NCI-H146 treated with DMSO at 0.1 percent for 48 hours (cell line): ENCODE data around the gene ZNF320.
"Not testable (repeated sequence)": the region's sequence is repeated elsewhere in the genome, so short reads cannot be mapped to it uniquely, and the experiment has no call there.

Experiments
- DNase-seq: peaks from one replicate; lab custom pipeline; 2025; ENCODE audit not compliant: unreplicated experiment; lab: John Stamatoyannopoulos, UW

The ZNF320 gene

DNA sequence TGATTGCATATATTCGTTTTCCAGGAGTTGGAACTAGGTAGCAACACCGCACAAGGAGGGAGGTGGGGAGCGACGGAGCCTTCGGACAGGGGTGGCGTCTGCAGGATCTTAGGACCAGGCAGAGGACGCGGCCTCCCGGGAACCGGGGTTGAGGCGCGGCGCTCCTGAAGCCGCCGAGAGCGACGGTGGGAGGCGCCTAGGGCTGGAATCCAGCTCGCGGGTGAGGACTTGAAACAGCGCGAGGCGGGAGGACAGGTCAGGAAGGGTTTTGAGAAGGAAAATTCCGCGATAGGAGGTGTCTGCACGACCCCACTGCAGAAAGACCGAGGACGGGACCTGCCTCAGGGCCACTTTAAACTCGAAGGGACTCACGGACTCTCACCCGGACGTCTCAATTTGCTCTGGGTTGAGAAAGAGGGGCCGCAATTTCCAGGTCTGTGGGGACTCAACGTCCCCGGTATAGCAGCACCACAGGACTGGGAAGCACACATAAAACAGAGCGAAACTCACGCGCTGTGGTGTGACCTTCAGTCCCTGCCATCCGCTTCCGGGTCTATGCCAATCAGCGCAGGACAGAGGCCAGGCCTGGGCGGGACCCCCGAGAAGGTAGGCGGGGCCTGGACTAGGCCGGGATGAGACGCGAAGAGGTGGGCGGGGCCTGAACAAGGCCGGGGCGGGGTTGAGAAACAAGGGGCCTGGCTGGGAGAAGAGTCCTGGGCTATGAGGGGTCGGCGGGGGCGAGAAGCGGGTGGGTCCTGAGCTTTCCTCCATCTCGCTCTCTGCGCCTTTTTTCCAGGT is at the start of gene ZNF320:
ZNF320 (minus strand) TSS at position 498 of the 798 bp plus-strand sequence. CDS start 7,380 bp downstream, outside the sequence.
- DNase-seq: peak; percentile 94

DNA sequence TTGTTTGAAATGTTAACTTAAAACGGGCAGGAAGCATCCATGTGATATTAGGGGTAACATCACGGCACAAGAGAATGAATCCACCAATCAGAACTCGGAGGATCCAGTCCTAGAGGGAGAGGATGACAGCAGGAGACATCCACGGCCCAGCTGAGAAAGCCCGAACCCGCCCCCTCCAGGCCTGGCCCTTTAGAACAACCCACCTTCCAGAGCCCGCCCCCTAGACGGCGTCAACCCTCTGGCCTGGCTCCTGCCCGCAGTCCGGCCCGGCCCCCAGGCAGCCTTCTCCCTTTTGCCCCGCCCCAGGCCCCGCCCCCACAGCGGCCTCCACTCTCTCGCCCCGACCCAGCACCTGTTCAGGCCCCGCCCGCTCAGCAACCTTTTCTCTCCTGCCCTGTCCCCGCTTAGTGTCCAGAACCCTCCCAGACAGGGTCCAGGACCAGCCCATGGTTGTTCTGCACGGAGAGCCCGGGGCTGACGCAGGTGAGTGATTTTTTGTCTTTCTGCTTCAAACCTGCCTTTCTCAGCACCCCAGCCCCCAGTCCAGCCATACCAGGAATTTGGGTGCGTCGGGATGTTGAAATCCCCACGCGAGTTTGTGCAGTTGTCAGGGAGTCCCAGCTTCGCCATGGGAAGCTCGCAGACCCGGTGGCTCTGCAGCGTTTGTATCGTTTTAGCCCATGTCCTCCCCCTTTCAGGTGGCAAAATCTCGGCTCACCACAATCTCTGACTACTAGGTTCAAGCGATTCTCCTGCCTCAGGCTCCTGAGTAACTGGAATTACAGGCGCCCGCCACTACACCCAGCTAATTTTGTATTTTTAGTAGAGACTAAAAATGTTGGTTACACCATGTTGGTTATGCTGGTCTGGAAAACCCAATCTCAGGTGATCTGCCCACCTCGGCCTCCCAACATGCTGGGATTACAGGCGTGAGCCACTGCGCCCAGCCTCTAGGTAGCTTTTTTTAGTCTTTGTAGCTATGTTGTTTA is 49.2 kb upstream of the ZNF320 start:
- peak; percentile 70 for DNase-seq

DNA sequence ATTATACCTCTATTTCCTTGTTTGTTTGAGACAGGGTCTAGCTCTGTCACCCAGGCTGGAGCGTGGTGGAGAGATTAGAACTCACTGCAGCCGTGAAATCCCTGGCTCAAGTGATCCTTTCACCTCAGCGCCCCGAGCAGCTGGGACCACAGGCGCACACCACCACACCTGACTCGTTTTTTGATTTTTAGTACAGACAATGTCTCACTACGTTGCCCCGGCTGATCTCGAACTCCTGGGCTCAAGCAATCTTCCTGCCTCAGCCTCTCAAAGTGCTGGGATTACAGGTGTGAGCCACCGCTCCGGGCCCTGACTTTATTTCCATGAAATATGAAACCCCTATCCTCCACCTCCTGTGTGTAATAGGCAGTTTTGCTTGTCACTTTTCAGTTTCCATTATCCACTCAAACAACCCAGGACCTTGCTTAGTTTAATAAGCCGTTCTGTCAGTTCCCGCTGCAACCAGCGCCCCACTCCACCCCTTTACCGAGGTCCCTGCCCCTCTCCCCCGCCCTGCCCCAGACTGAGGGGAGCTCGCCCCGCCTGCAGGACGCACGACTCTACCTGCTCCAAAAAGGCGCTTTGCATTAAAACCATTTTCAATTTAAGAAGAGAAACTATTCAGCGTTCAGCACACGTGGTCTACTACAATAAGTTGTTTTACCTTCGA is 48.4 kb upstream of the ZNF320 start:
- DNase-seq: no peak

DNA sequence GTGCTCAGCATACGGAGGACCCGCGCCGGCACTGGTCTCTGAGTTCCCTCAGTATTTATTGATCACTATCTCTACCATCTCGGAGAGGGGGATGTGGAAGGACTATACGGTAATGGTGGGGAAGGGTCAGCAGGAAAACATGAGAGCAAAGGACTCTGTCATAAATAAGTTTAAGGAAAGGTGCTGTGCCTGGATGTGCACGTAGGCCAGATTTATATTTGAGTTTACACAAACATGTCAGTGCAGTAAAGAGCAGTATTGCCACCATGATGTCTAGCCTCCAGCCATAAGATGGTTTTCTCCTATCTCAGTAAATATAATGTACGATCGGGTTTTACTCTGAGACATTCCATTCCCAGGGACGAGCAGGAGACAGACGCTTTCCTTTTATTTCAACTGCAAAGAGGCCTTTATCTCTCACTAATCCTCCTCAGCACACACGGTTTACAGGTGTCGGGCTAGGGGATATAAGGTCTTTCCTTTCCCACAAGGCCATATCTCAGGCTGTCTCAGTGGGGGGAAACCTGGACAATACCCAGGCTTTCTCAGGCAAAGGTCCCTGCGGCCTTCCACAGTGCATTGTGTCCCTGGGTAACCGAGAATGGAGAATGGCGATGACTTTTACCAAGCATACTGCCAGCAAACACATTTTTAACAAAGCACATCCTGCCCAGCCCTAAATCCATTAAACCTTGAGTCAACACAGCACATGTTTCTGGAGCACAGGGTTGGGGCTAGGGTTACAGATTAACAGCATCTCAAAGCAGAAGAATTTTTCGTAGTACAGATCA is 47.5 kb upstream of the ZNF320 start:
- DNase-seq: peak; percentile 69

DNA sequence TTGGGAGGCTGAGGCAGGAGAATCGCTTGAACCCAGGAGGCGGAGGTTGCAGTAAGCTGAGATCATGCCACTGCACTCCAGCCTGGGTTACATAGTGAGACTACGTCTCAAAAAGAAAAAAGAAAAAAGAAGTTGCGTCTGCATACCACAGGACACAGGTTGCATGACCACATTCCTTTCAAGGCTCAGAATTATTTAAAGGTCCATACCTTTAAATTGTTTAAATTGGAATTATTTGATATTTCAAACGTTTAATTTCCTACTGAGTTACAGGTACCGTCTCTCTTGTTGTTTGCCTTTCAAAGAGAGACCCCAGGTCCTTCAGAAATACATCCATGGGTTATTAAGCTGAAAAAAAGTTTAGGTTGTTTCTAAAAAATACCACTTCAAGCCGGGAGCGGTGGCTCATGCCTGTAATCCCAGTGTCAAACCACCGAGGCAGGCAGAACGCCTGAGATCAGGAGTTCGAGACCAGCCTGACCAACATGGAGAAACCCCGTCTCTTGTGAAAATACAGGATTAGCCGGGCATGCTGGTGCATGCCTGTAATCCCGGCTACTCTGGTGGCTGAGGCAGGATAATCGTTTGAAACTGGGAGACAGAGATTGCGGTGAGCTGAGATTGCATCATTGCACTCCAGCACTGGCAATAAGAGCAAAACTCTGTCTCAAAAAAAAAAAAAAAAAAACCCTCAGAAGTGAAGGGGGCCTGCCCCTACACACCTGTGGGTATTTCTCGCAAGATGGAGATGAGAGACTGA is 46.6 kb upstream of the ZNF320 start:
- DNase-seq: no peak

DNA sequence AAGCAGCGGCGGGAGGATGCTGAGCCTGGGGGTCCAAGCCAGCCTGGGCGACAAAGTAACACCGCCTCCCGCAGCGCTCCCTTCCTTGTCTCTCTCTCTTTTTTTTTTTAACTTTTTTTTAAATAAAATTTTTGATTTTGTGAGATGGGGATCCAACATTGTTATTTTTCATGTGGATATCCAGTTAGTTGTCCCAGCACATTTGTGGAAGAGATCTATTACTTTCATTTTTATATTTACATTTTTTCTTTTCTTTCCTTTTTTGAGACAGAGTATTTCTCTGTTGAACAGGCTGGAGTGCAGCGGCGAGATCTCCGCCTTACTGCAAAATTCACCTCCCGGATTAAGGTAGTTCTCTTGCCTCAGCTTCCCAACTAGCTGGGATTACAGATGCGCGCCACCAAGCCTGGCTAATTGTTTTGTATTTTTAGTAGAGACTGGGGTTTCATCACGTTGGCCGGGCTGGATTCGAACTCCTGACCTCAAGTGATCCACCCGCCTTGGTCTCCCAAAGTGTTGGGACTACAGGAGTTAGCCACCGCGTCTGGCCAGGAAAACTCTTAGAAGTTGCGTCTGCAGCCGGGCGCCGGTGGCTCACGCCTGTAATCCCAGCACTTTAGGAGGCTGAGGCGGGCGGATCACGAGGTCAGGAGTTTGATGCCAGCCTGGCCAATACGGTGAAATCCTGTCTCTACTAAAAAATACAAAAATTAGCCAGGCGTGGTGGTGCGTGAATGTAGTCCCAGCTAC is 45.9 kb upstream of the ZNF320 start:
- DNase-seq: no peak

DNA sequence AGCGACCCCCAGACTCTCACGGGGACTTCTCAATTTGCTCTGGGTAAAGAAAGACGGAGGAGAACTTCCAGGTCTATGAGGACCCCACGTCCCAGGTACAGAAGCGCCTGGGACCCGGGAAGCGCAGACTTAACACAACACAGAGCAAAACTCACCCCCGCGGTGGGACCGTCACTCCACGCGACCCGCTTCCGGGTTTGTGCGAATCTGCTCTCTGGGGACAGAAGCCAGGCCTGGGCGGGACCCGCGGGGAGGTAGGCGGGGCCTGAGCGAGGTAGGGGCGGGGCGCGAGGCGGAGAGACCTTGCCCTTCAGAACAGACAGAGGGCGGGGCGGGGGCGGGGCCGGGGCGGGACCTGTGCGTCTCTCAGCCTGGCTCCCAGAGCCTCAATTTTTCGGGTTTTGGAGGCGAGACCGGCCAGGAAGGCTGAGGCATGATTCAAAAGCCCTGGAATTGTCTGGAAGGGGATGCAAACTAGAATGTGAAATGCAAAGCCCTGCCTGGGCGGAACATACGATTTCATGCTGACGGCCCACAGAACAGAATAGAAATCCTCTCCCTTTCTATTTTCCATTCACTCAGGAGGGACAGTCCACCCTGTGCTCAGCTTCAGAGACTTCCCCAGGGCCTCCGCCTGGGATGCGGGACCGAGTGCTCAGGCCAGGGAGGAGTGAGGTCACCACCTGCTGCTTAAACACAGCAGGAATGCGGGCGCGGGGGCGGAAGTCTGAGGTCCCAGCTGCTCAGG is 45.1 kb upstream of the ZNF320 start:
- DNase-seq: peak; percentile 77

DNA sequence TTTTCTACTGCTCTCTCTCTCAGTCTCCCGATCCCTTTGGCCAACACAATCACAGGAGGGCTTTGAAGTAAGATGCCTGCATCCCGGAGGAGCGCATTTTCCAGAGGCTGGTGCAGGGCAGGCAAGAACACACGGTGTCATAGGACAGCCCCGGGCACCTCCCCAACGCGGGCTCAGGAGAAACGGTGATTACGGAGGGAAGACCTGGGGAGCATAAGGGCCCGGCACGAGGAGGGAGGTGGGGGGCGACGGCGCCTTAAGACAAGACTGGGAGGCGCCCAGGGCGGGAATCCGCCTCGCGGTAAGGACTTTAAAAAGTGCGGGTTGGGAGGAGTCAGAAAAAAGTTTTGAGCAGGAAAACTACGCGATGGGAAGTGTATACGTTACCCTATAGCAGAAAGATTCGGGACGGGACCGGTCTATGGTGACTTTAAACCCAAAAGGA is 44.5 kb upstream of the ZNF320 start:
- DNase-seq: peak; percentile 35

DNA sequence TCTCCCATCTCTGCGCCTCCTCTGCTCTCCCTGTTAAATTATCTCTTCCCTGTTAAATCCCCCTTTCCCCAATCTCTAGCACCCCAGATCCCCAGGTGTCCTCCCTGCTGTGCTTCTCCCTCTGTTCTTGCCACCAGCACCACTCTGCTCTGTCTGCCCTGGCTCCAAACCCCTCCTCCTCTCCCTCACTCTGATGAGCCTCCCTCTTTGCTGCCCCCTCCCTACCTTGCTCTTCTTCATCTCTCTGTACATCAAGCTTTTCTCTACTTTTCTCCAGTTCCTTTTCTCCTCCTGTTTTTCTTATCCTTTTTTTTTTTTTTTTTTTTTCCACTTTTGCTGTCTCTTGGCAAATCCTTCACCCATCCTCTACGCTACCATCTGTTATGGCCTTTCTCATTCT is 44.1 kb upstream of the ZNF320 start:
- peak; percentile 35 for DNase-seq

DNA sequence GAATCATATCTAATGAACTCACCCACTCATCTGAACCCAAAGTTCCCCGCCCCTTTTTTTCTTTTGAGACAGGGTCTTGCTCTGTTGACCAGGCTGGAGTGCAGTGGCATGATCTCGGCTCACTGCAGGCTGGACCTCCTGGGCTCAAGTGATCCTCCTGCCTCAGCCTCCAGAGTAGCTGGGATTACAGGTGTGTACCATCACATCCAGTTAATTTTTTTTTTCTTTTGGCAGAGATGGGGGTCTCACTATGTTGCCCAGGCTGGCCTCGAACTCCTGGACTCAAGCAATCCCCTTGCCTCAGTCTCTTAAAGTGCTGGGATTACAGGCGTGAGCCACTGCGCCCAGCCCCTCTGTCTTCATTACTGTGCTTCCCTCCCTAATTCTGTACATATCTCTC is 43.5 kb upstream of the ZNF320 start:
- DNase-seq: not testable (repeated sequence)

DNA sequence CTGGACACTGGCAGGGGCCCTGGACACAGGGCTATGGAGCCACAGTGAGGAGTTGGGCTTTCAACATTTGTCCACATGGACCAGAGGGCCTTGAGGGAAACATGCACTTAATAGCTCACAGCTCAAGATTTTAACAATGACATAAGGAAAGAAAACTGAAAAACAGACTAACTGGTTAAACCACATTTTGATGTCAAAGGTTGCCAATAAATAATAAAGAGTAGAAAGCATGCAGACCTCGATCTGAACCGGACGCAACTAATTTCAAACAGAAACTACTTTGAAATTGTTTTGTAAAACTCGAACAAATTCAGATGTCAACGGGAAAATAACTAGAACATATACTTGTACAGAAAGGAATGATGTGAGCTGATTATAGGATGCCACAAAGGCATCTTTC is 41.3 kb upstream of the ZNF320 start:
- DNase-seq: no peak

DNA sequence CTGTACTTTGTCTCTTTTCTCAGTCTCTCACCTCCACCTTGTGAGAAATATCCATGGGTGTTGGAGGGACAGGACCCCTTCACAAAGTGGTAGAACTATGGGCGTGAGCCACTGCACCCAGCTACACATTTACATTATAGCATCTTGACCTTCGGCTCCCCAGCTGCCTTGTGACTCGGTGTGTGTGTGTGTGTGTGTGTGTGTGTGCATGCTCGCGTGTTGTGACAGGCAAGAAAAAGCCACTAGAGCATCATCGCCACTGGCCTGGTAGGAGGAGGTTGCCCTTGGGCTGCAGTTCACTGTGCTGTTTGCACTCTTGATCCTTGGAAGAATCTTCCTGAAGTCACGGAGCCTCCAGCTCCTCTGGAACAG is 39.5 kb upstream of the ZNF320 start:
- DNase-seq: no peak

DNA sequence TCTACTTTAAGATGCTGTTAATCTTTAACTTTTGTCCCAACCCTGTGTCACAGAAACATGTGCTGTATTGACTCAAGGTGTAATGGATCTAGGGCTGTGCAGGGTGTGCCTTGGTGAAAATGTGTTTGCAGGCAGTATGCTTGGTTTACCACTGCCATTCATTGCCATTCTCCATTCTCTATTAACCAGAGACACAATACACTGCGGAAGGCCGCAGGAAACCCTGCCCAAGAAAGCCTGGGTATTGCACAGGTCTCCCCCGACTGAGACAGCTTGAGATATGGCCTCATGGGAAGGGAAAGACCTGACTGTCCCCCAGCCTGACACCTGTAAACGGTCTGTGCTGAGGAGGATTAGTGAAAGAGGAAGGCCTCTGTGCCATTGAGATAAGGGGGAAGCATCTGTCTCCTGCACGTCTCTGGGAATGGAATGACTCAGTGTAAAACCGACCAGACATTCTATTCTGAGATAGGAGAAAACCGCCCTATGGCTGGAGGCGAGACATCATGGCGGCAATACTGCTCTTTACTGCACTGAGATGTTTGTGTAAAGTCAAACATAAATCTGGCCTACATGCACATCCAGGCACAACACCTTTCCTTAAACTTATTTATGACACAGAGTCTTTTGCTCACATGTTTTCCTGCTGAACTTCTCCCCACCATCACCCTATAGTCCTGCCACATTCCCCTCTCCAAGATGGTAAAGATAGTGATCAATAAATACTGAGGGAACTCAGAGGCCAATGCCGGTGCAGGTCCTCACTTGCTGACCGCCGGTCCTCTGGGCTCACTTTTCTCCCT is 38.9 kb upstream of the ZNF320 start:
- no peak for DNase-seq

DNA sequence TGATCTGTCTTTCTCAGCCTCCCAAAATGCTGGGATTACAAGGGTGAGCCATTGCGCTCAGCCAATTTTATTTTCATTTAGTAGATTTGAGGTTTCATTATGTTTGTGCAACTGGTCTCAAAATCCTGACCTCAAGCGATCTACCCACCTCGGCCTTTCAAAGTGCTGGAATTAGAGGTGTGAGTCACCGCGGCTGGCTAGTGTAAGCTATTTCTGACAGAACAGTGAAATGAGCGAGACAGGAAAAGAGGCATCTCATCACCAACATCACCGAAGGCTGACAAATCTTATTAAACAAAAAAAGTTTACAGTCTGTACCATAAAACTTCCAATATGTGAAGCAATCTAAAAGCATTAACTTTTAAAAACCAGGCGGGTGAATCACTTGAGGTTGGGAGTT is 38.0 kb upstream of the ZNF320 start:
- no peak for DNase-seq

DNA sequence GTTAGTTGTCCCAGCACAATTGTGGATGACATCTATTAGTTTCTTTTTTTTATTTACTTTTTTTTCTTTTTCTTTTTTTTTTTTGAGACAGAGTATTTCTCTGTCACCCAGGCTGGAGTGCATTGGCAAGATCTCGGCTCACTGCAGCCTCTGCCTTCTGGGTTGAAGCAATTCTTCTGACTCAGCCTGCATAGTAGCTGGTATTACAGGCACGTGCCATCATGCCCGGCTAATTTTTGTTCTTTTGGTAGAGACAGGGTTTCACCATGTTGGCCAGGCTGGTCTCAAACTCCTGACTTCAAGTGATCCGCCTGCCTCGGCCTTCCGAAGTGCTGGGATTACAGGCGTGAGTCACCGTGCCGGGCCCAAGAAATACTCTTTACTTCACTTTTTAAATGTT is 27.2 kb upstream of the ZNF320 start:
- DNase-seq: not testable (repeated sequence)

DNA sequence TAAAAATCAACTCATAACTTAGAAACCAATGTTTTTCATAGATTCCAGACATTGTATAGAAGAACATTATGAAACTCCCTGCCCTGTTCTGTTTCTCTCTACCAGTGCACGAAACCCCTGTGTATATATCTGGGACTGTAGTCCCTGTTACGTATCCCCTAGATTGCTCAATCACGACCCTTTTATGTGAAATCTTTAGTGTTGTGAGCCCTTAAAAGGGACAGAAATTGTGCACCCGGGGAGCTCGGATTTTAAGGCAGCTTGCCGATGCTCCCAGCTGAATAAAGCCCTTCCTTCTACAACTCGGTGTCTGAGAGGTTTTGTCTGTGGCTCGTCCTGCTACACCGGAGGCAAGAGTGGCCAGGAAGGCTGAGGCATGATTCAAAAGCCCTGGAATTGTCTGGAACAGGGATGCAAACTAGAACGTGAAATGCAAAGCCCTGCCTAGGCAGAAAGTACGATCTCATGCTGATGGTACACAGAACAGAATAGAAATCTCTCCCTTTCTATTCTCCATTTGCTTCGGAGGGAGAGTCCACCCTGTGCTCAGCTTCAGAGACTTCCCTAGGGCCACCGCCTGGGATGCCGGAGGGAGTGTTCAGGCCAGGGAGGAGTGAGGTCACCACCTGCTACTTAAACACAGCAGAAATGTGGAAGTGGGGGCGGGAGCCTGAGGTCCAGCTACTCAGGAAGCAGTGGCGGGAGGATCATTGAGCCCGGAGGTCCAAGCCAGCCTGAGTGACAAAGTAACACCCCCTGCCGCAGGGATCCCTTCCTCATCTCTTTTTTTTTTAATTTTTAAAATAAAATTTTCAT is 26.6 kb upstream of the ZNF320 start:
- DNase-seq: no peak
